Stomach (tissue), 4 donors: ENCODE results near the gene ZNF473.

ENCODE experiments used
- EP300 ChIP-seq: sonication (generic); formaldehyde crosslinking; IDR thresholded peaks from one replicate; pipeline ENCODE4 v1.6.1; 2017; ENCODE audit warnings: antibody characterized with exemption
- POLR2A ChIP-seq, 4 donors: fragments of 450-650 bp; IDR thresholded peaks; one replicate each; pipeline ENCODE4 v1.6.1; 2016; ENCODE audit warnings: antibody characterized with exemption in 4 of 4, control low read depth in 2 of 4, mild to moderate bottlenecking in 1 of 4, moderate library complexity in 1 of 4
- POLR2AphosphoS5 ChIP-seq, 3 donors: sonication (generic); formaldehyde crosslinking; IDR thresholded peaks; one replicate each; pipeline ENCODE4 v1.6.1; 2016; ENCODE audit warnings: antibody characterized with exemption in 3 of 3
- TF ChIP-seq, protein P1 (sequence below), 7 experiments: fragments of 450-650 bp in 4 of 7; fragments of 200-600 bp in 3 of 7; sonication (generic) in 3 of 7; IDR thresholded peaks; one replicate each; pipeline ENCODE4 v1.5.1; 2016 to 2019; ENCODE audit warnings: antibody characterized with exemption in 7 of 7, control low read depth in 2 of 7, mild to moderate bottlenecking in 1 of 7

DNA sequence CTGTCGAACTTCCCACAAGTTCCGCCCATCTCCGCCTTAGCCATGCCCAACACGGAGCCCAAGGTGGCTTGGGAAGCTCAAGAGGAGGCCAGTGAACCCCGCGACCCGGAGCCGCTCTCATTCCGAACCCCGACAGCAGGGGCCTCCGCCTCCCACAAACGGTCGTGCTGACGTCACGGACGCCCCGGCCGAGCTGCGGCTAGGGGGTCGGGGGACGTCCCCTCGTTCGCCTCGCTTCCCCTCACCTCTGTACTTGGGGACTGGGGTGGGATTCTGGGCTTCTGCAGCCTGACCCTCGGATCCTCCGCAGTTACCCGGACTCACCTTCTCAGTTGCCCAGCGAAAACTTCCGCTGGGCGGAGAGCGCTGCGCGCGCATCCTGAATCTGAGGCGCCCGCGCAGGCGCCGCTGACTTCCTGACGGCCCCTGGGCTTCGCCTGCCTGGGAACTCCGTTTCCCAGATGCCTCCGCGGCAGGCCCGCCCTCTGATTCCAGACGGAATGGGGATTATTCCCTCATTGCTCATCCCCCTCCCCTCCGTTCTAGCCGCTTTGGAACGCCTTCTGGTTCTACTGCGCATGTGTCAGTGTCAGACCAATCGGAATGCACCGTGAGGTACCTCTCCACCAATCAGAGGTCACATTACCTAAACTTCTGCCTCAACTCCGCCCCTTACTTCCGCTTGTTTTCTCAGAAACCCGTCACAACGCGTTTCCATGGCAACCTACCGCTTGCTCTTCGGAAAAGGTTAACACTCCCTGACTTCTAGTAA lies 597 bp upstream of the ZNF473 start, which contains the start of gene VRK3:
- TF ChIP-seq, protein P1, sequence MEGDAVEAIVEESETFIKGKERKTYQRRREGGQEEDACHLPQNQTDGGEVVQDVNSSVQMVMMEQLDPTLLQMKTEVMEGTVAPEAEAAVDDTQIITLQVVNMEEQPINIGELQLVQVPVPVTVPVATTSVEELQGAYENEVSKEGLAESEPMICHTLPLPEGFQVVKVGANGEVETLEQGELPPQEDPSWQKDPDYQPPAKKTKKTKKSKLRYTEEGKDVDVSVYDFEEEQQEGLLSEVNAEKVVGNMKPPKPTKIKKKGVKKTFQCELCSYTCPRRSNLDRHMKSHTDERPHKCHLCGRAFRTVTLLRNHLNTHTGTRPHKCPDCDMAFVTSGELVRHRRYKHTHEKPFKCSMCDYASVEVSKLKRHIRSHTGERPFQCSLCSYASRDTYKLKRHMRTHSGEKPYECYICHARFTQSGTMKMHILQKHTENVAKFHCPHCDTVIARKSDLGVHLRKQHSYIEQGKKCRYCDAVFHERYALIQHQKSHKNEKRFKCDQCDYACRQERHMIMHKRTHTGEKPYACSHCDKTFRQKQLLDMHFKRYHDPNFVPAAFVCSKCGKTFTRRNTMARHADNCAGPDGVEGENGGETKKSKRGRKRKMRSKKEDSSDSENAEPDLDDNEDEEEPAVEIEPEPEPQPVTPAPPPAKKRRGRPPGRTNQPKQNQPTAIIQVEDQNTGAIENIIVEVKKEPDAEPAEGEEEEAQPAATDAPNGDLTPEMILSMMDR (IDR thresholded peaks at IDR 0.05), result no peak
- TF ChIP-seq POLR2AphosphoS5 (IDR thresholded peaks at IDR 0.05) (peak; percentile 70 to 89 (median 84)), POLR2A (IDR thresholded peaks at IDR 0.05) (no peak), EP300 (no peak)
